SJCRH30 (cell line): ENCODE measurements around the gene MAP7. TPM values are rescaled to one million over a fixed set of nuclear protein-coding genes. Genes with fewer than 3 reads are reported as not detected.
"Not testable (repeated sequence)": the region's sequence is repeated elsewhere in the genome, so short reads cannot be mapped to it uniquely, and the experiment has no call there.

ENCODE experiments used
- DNase-seq, 2 experiments: peaks; one replicate each; pipeline ENCODE4 v3.0.0-alpha.2; 2015 to 2020
- H3K27ac ChIP-seq: fragments of 250-450 bp; sonication (Bioruptor Pico); 2 replicates; pipeline ENCODE4 v1.5.1; 2020; ENCODE audit warnings: mild to moderate bottlenecking, moderate library complexity
- H3K27me3 ChIP-seq: fragments of 250-450 bp; sonication (Bioruptor Pico); 2 replicates; pipeline ENCODE4 v1.5.1; 2020; ENCODE audit warnings: mild to moderate bottlenecking, moderate library complexity
- H3K36me3 ChIP-seq: fragments of 250-450 bp; sonication (Bioruptor Pico); 2 replicates; pipeline ENCODE4 v1.5.1; 2020; ENCODE audit warnings: mild to moderate bottlenecking, moderate library complexity
- H3K4me1 ChIP-seq: fragments of 250-450 bp; sonication (Bioruptor Pico); 2 replicates; pipeline ENCODE4 v1.5.1; 2020; ENCODE audit warnings: mild to moderate bottlenecking, moderate library complexity
- H3K4me3 ChIP-seq: fragments of 250-450 bp; sonication (Bioruptor Pico); 2 replicates; pipeline ENCODE4 v1.5.1; 2020; ENCODE audit warnings: mild to moderate bottlenecking, moderate library complexity
- H3K9me3 ChIP-seq: fragments of 250-450 bp; sonication (Bioruptor Pico); replicated peaks from 2 replicates; pipeline ENCODE4 v1.5.1; 2020; ENCODE audit warnings: mild to moderate bottlenecking, moderate library complexity
- total RNA-seq: library from RNA; depleted of rRNA; stranded (reverse); fragments of >200 nt; shearing (Covaris generic); gene quantifications from 2 replicates; pipeline ENCODE4 v1.2.3, GENCODE V29; 2014

The MAP7 gene
- total RNA-seq, 1 experiment from 2014 or later: 0.06 TPM

DNA sequence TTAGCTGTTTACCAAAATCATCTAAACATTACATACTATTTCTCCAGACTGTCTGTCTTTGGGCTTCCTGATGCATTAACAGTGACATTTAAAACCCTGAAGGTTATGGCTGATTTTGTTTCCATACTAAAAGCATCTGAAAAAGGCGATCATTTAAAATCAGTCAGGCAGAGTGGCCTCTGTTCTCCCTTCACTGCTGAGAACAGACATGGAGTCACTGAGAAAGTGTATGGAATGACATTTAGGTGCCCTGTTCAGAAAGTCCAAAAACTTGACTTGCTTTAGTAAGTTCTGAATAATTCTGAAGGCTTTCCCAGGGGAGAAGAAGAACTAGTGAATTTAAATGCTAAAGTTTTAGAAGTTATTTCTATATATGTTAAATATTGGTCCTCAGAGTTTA, 83.0 kb downstream of the MAP7 start:
- no peaks in the 10 kb centered on the region for H3K36me3 ChIP-seq
- DNase-seq: no peak
- no peaks in the 10 kb centered on the region for H3K4me1 ChIP-seq
- H3K4me3 ChIP-seq: no peak overlapping the region
- H3K27ac ChIP-seq: no peak overlapping the region
- no peaks in the 10 kb centered on the region for H3K9me3 ChIP-seq
- H3K27me3 ChIP-seq: peaks cover 3% of the 10 kb centered on the region; the same call in 1 of the 2 replicates

DNA sequence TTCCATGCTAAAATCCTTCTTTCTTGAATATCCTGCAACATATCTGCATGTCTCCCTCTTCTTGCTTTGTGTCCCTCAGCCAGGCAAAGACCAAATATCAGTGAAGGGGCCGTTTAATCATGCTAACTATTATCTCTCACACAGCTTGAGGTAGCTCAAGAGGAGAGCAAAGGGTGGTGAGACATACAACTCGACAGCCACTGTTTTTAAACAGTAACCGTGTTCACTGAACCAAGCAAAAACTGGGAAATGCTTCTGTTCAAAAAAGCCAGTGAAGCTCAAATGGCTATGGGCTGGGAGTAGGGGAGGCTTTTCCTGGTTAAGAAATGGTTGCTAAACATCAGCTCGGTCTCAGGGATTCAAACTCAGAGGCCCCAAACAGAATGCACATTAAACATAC, 83.4 kb downstream of the MAP7 start:
- Histone ChIP-seq H3K4me1 (no peaks in the 10 kb centered on the region), H3K4me3 (no peak overlapping the region), H3K27me3 (peaks cover 3% of the 10 kb centered on the region; the same call in 1 of the 2 replicates), H3K9me3 (no peaks in the 10 kb centered on the region), H3K36me3 (no peaks in the 10 kb centered on the region), H3K27ac (no peak overlapping the region)
- DNase-seq: no peak

DNA sequence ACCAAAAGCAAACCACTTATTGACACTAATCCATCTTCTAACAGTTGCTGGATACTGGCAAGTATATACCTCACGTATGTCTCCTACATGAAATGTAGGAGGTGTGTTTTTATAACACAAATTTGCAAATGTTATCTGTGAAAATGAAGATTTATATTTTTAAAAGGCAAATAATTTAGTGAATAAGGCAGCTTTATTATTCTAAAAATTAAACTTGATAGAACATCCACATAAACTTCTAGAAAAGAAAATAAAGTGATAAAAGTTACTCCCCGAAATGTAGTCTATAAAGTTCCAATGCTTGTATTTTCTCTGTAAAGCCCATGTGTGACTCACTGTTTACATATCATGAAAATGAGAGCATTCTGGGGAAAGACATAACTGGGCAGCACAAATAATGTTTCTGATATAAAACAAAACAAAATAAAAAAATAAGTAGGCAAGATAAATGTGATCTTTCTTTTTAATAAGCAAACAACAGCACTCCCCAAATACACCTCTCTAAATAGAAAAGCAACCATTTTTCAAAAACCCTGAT, 84.4 kb downstream of the MAP7 start:
- Histone ChIP-seq H3K27ac (no peak overlapping the region), H3K9me3 (no peaks in the 10 kb centered on the region), H3K4me3 (no peak overlapping the region), H3K4me1 (no peaks in the 10 kb centered on the region), H3K36me3 (no peaks in the 10 kb centered on the region), H3K27me3 (peaks cover 3% of the 10 kb centered on the region; the same call in 1 of the 2 replicates)
- DNase-seq: no peak

DNA sequence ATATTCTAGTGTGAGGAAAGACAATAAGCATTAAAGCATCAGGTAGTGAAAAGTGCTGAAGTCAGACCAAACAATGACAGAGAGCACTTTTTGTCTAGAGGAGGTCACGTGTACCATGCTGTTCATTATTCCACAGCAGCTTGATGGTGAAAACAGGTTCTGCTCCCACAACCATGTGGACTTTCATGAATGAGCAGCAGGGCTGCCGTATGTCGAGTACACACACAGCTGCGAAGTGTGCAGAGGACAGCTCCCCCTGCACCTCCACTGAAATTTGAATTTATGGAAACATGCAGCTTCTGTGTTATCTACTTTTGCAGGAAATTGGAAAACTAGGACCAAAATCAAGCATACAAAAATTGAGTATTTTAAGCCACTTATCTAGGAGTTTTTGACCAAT, 85.3 kb downstream of the MAP7 start:
- H3K9me3 ChIP-seq: no peaks in the 10 kb centered on the region
- no peaks in the 10 kb centered on the region for H3K4me1 ChIP-seq
- H3K36me3 ChIP-seq: no peaks in the 10 kb centered on the region
- no peak overlapping the region for H3K4me3 ChIP-seq
- no peak for DNase-seq
- no peak overlapping the region for H3K27ac ChIP-seq
- peaks cover 3% of the 10 kb centered on the region; the same call in 1 of the 2 replicates for H3K27me3 ChIP-seq

DNA sequence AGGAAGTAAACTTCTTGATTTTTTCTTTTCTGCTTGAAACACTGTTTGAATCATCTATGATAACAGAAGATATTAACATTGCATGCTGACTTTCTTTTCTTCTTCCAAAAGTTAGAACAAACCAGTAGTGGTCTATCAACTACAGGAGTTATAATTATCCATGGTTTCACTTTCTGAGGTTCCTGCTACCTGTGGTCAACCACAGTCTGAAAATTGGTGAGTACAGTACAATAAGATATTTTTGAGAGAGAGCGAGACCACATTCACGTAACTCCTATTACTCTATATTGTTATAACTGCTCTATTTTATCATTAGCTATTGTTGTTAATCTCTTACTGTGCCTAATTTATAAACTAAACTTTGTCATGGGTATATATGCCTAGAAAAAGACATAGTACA, 86.1 kb downstream of the MAP7 start:
- no peaks in the 10 kb centered on the region for H3K9me3 ChIP-seq
- no peak overlapping the region for H3K27ac ChIP-seq
- H3K4me1 ChIP-seq: no peaks in the 10 kb centered on the region
- peaks cover 3% of the 10 kb centered on the region; the same call in 1 of the 2 replicates for H3K27me3 ChIP-seq
- no peaks in the 10 kb centered on the region for H3K36me3 ChIP-seq
- H3K4me3 ChIP-seq: no peak overlapping the region
- no peak for DNase-seq

DNA sequence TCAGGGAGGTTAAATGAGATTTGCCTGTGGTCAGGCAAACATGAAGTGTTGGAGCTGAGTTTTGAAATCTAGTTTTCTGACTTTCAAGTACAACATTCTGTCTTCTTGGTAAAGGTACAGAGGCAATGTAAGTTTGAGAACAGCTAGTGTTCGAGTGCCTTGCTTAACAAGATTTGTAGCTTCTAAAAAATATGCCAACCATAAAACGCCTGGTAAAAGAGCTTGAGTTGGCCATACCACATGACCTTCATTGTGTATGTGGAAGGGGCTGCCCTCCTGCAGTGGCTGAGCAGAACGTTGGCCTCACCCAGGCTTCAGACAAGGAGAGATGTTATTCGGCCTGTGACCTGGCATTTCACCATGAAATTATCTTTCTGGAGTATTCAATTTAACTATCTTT, 86.5 kb downstream of the MAP7 start:
- Histone ChIP-seq H3K4me3 (no peak overlapping the region), H3K4me1 (no peaks in the 10 kb centered on the region), H3K27me3 (peaks cover 3% of the 10 kb centered on the region; the same call in 1 of the 2 replicates), H3K9me3 (no peaks in the 10 kb centered on the region), H3K36me3 (no peaks in the 10 kb centered on the region), H3K27ac (no peak overlapping the region)
- DNase-seq: no peak

DNA sequence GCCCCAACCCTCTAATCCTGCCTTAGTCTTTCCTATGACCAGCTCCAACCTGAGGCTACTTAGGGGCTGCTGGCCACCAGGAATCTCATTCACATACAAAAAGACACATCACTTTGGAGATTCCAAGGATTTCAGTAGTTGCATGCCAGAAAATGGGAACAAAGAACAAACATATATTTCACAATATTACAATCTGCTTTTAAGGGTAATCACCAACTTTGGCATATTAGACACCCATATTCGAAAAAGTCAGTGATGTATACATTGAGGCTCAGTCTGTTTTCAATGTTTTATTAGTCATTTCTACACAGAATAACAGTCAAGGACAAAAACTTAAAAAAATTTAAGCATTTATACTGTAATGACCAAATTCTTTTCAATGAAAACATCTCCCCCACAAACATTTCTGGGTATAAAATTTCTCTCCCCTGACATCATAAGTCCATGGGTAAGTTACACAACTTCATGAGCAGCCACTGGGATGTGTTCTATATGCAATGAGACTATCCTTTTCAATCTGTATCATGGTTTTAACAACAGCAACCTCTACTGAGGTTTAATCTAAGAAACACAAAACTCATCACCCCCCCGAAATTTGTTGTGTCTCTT, 103.5 kb downstream of the MAP7 start:
- no peak for DNase-seq
- Histone ChIP-seq H3K4me3 (no peak overlapping the region), H3K36me3 (no peaks in the 10 kb centered on the region), H3K27me3 (no peaks in the 10 kb centered on the region), H3K4me1 (no peaks in the 10 kb centered on the region), H3K27ac (no peak overlapping the region), H3K9me3 (no peaks in the 10 kb centered on the region)

DNA sequence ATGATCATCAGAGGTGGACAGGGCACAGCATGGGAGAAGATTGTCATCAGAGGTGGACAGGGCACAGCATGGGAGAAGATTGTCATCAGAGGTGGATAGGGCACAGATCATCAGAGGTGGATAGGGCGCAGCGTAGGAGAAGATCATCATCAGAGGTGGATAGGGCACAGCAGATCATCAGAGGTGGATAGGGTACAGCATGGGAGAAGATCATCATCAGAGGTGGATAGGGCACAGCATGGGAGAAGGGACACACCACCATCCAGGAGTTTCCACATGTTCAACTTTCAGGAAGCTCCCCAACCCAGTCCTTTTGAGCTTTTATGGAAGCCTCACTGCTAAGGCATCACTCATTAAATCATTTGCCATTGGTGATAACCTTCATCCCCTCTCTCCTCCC, 104.1 kb downstream of the MAP7 start:
- H3K36me3 ChIP-seq: no peaks in the 10 kb centered on the region
- no peaks in the 10 kb centered on the region for H3K27me3 ChIP-seq
- H3K4me1 ChIP-seq: no peaks in the 10 kb centered on the region
- H3K4me3 ChIP-seq: no peak overlapping the region
- H3K27ac ChIP-seq: no peak overlapping the region
- no peaks in the 10 kb centered on the region for H3K9me3 ChIP-seq
- DNase-seq: no peak

DNA sequence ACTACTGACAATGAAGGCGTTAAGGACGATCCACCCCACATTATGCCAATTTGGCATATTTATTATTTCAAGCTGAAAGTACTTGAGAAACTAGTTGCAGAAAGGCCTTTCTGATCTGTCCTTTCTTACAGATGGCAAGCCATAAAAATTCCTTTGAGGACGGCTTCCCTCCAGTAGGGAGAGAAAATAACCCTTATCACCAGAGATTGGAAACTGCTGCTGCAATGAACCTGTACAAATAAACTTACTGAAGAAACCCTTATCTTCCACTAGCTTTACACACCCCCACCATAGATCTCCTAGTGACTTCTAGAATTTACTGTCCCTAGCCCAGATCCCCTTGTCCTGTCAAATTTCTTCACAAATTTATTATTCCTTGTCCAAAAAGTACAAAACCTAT, 105.2 kb downstream of the MAP7 start:
- Histone ChIP-seq H3K4me3 (no peak overlapping the region), H3K4me1 (no peaks in the 10 kb centered on the region), H3K36me3 (no peaks in the 10 kb centered on the region), H3K27me3 (no peaks in the 10 kb centered on the region), H3K27ac (no peak overlapping the region), H3K9me3 (no peaks in the 10 kb centered on the region)
- no peak for DNase-seq

DNA sequence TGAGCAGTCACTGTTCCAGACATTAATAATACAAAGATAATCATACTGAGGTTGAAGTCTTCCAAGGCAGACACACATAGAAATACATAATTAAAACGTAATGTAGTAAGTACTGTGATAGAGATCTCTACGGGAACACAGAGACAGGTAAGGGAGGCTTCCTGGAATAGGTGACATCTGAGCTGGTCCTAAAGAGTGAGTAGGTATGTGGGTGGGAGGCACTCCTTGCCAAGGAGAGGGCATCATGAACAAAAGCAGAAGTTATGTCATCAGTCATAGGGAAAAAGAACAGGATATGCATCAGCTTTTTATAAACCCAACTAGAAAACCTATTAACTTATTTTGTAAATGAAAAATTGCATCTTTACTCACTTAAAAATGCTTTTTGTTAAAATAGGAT, 110.0 kb downstream of the MAP7 start:
- Histone ChIP-seq H3K27ac (no peak overlapping the region), H3K9me3 (no peaks in the 10 kb centered on the region), H3K36me3 (no peaks in the 10 kb centered on the region), H3K27me3 (no peaks in the 10 kb centered on the region), H3K4me3 (no peak overlapping the region), H3K4me1 (no peaks in the 10 kb centered on the region)
- DNase-seq: no peak

DNA sequence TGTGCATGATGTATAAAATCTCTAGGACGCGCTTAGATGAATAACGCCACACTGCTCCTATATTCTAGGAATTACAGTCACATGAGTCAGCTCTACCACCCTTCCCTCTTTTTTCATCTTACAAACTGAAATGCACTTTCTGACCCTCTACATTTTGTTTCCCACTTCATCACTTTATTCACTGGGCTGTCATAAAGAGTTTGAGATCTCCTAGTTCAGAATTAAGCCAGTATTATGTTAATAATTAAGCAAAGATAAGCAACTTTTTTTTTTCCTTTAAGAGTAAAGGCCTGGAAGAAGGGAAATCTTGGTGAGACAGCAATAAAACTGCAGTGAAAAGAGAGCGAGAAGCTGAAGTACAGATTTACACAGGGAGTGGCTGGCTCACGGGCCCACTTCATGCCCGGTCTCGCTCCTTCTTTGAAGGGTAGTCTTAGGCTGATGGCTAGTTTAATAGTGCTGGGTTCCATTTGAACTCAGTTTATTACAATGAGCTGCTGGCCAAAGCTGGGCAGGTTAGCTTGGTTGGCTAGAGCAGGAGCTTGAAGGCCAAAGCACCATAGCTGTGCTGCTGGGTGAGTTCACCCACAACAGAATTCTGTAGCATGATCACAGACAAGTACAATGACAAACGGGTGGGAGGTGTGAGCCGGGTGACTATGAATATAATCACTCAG, 110.6 kb downstream of the MAP7 start:
- Histone ChIP-seq H3K27ac (no peak overlapping the region), H3K9me3 (no peaks in the 10 kb centered on the region), H3K4me1 (no peaks in the 10 kb centered on the region), H3K27me3 (no peaks in the 10 kb centered on the region), H3K36me3 (no peaks in the 10 kb centered on the region), H3K4me3 (no peak overlapping the region)
- DNase-seq: no peak

DNA sequence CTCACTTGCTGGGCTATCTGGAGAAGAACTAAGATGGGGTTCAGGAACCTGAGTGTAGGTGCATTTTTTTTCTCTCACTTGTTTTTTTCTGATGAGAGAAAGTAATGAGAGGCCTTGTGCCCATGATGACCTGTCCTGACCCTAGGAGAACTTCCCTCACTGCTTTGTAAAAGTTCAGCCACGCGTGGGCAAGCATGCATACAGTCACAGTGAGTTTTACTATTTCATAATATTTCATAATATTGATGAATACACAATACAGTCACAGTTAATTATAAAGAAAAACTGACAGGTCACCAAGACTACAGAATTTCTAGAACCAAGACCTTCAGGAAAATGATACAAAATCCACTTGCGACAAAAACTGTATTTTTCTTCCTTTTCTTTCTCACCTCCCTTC, 111.8 kb downstream of the MAP7 start:
- Histone ChIP-seq H3K36me3 (no peaks in the 10 kb centered on the region), H3K27me3 (no peaks in the 10 kb centered on the region), H3K4me1 (no peaks in the 10 kb centered on the region), H3K27ac (no peak overlapping the region), H3K4me3 (no peak overlapping the region), H3K9me3 (no peaks in the 10 kb centered on the region)
- no peak for DNase-seq

DNA sequence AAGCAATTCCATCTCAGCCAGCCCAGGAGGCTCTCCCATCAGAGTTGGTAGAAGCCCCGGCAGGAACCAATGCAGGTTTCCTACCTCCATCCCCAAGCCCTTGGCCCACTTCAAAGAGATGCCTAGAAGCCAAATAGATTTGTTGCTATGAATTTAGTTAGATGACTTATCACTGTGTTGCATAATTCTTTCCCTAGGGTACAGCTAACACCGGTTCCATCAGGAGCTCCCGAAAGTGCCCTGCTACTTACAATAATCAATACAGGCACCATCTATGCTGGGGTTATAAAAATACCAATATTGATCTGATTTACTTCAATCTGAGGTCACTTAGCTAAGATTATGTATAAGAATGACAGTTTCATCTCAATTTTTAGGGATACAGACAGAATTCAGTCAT, 113.0 kb downstream of the MAP7 start:
- Histone ChIP-seq H3K9me3 (no peaks in the 10 kb centered on the region), H3K36me3 (no peaks in the 10 kb centered on the region), H3K27ac (no peak overlapping the region), H3K4me3 (no peak overlapping the region), H3K4me1 (no peaks in the 10 kb centered on the region), H3K27me3 (no peaks in the 10 kb centered on the region)
- no peak for DNase-seq

DNA sequence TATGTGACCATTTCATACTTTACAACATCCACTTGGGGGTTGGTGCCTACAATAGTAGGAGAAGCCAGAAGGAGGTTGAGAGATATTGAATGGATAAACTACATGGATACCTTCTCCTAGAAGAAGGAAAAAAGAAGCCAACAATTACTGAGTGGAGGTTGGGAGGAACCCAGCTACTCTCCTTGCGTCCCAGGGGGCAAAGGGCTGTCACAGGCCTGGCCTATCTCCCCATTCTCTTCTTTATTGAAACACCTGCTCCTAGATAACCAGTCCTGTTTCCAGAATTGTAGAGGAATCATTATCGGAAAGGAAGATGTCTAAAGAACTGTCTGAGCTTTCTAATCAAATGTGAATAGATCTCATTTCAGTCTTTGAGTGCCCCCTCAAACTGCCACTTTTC, 115.1 kb downstream of the MAP7 start:
- no peak overlapping the region for H3K27ac ChIP-seq
- DNase-seq: no peak
- no peak overlapping the region for H3K4me3 ChIP-seq
- no peaks in the 10 kb centered on the region for H3K36me3 ChIP-seq
- H3K4me1 ChIP-seq: no peaks in the 10 kb centered on the region
- H3K9me3 ChIP-seq: no peaks in the 10 kb centered on the region
- no peaks in the 10 kb centered on the region for H3K27me3 ChIP-seq

DNA sequence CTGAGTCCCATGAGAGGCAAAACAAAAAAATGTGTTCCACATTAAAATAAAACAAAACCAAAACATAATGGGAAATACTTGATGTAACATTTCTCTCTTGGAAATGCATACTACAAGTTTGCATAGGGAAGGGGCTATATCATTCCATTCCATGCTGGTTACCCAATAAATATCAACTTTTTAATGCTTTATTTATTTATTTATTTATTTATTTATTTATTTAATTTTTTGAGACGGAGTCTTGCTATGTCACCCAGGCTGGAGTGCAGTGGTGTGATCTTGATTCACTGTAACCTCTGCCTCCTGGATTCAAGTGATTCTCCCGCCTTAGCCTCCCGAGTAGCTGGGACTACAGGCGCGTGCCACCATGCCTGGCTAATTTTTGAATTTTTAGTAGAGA, 118.9 kb downstream of the MAP7 start:
- not testable (repeated sequence) for H3K4me3 ChIP-seq, DNase-seq, H3K36me3 ChIP-seq, H3K27ac ChIP-seq, H3K27me3 ChIP-seq, H3K4me1 ChIP-seq, H3K9me3 ChIP-seq
